ENCODE measurements around the gene MAP7D2.

The MAP7D2 gene

GRCh38 chrX:20019672-20020365 lies 96.9 kb downstream of the MAP7D2 start:
- TF ChIP-seq CTCF (IDR thresholded peaks at IDR 0.05; ENCODE audit: borderline replicate concordance, insufficient read depth, low read depth, low read length), result no peak
- no peak overlapping the region for H3K4me3 ChIP-seq (ENCODE audit: low read depth, low read length)

GRCh38 chrX:20016616-20016945 lies 100.1 kb downstream of the MAP7D2 start:
- no peak for TF ChIP-seq CTCF (IDR thresholded peaks at IDR 0.05; ENCODE audit: borderline replicate concordance, insufficient read depth, low read depth, low read length)
- H3K4me3 ChIP-seq (ENCODE audit: low read depth, low read length), result no peak overlapping the region

GRCh38 chrX:20015945-20016615 lies 100.6 kb downstream of the MAP7D2 start:
- no peak for TF ChIP-seq CTCF (IDR thresholded peaks at IDR 0.05; ENCODE audit: borderline replicate concordance, insufficient read depth, low read depth, low read length)
- no peak overlapping the region for H3K4me3 ChIP-seq (ENCODE audit: low read depth, low read length)

- no peak for TF ChIP-seq CTCF (IDR thresholded peaks at IDR 0.05; ENCODE audit: borderline replicate concordance, insufficient read depth, low read depth, low read length)
- no peak overlapping the region for H3K4me3 ChIP-seq (ENCODE audit: low read depth, low read length)
These were observed 101.3 kb downstream of the MAP7D2 start for GRCh38 chrX:20015422-20015821.

- TF ChIP-seq CTCF (IDR thresholded peaks at IDR 0.05; ENCODE audit: borderline replicate concordance, insufficient read depth, low read depth, low read length), result no peak
- no peak overlapping the region for H3K4me3 ChIP-seq (ENCODE audit: low read depth, low read length)
These were observed 105.1 kb downstream of the MAP7D2 start for GRCh38 chrX:20011608-20012007.

- no peak overlapping the region for H3K4me3 ChIP-seq (ENCODE audit: low read depth, low read length)
- TF ChIP-seq CTCF (IDR thresholded peaks at IDR 0.05; ENCODE audit: borderline replicate concordance, insufficient read depth, low read depth, low read length), result no peak
These were observed 108.6 kb downstream of the MAP7D2 start for GRCh38 chrX:20007962-20008622.
